ENCODE results near the gene FKBP8.

FKBP8 gene

GRCh38 chr19:18504886-18505610, 38.3 kb downstream of the FKBP8 start:
- no peak overlapping the region for H2BK12ac ChIP-seq (ENCODE audit: low read length)
- no peak overlapping the region for H3K27ac ChIP-seq (replicated peaks; ENCODE audit: low read length)

GRCh38 chr19:18503971-18504885, 39.1 kb downstream of the FKBP8 start:
- Histone ChIP-seq H3K27me3 (ENCODE audit: control insufficient read depth in 3 of 3, insufficient read depth in 3 of 3, low read depth in 1 of 3, low read length in 3 of 3) (no peaks in the 10 kb centered on the region), H3K36me3 (replicated peaks in 1 of 2; ENCODE audit: control insufficient read depth in 2 of 2, insufficient read depth in 2 of 2, low read length in 2 of 2) (no peaks in the 10 kb centered on the region), H3K9me3 (replicated peaks in 1 of 2; ENCODE audit: control insufficient read depth in 2 of 2, insufficient read depth in 1 of 2, low read depth in 1 of 2, low read length in 2 of 2) (no peaks in the 10 kb centered on the region), H2BK15ac (ENCODE audit: low read length) (peak overlapping the region; percentile 33), H2AFZ (ENCODE audit: low read length) (no peak overlapping the region), H3K4me1 (ENCODE audit: control insufficient read depth in 2 of 2, insufficient read depth in 1 of 2, low read depth in 1 of 2, low read length in 2 of 2) (peaks cover 0 to 4% of the 10 kb centered on the region in 2 donors), H3K9ac (ENCODE audit: low read depth, low read length, poor library complexity) (peak overlapping the region; percentile 84), H3K4me3 (ENCODE audit: low read length in 2 of 2) (no peak overlapping the region), H3K4me2 (ENCODE audit: insufficient read depth, low read length, poor library complexity, severe bottlenecking) (no peak overlapping the region), H4K91ac (ENCODE audit: low read depth, low read length, poor library complexity) (no peak overlapping the region), H3K18ac (ENCODE audit: low read length) (peak overlapping the region; percentile 59), H3K4ac (ENCODE audit: low read length) (no peak overlapping the region), H3K27ac (replicated peaks; ENCODE audit: low read length) (no peak overlapping the region), H2AK5ac (ENCODE audit: low read depth, low read length) (no peak overlapping the region), H3K23ac (ENCODE audit: low read depth, low read length, poor library complexity) (peak overlapping the region; percentile 25), H2BK12ac (ENCODE audit: low read length) (no peak overlapping the region), H2BK5ac (ENCODE audit: low read length) (no peak overlapping the region), H2BK120ac (ENCODE audit: low read depth, low read length) (no peak overlapping the region), H3K79me1 (ENCODE audit: low read depth, low read length) (peaks cover 20% of the 10 kb centered on the region), H4K8ac (ENCODE audit: low read depth, low read length) (peak overlapping the region; percentile 87), H3K14ac (ENCODE audit: low read length) (peak overlapping the region; percentile 47)
- WGBS, 2 donors (ENCODE audit: extremely low coverage in 2 of 2, insufficient read length in 2 of 2, insufficient replicate concordance in 1 of 2) = no CpG with 5 or more reads among the region's 20 CpGs
- no peak for DNase-seq (ENCODE audit: low spot score)

More at GRCh38 chr19:18504886-18505610, 38.3 kb downstream of the FKBP8 start:
- H3K9me3 ChIP-seq (replicated peaks in 1 of 2; ENCODE audit: control insufficient read depth in 2 of 2, insufficient read depth in 1 of 2, low read depth in 1 of 2, low read length in 2 of 2) = no peaks in the 10 kb centered on the region
- no peak overlapping the region for H3K23ac ChIP-seq (ENCODE audit: low read depth, low read length, poor library complexity)
- no peaks in the 10 kb centered on the region for H3K36me3 ChIP-seq (replicated peaks in 1 of 2; ENCODE audit: control insufficient read depth in 2 of 2, insufficient read depth in 2 of 2, low read length in 2 of 2)
- peaks cover 18% of the 10 kb centered on the region for H3K79me1 ChIP-seq (ENCODE audit: low read depth, low read length)
- H3K4ac ChIP-seq (ENCODE audit: low read length) = no peak overlapping the region
- H2BK15ac ChIP-seq (ENCODE audit: low read length) = no peak overlapping the region
- H2AFZ ChIP-seq (ENCODE audit: low read length) = no peak overlapping the region
- no peak for DNase-seq (ENCODE audit: low spot score)
- H3K14ac ChIP-seq (ENCODE audit: low read length) = no peak overlapping the region
- peak overlapping the region; percentile 57 for H3K9ac ChIP-seq (ENCODE audit: low read depth, low read length, poor library complexity)
- H3K27me3 ChIP-seq (ENCODE audit: control insufficient read depth in 3 of 3, insufficient read depth in 3 of 3, low read depth in 1 of 3, low read length in 3 of 3) = no peaks in the 10 kb centered on the region
- H2BK5ac ChIP-seq (ENCODE audit: low read length) = no peak overlapping the region
- WGBS, 2 donors (ENCODE audit: extremely low coverage in 2 of 2, insufficient read length in 2 of 2, insufficient replicate concordance in 1 of 2) = no CpG with 5 or more reads among the region's 8 CpGs
- no peak overlapping the region for H2BK120ac ChIP-seq (ENCODE audit: low read depth, low read length)
- no peak overlapping the region for H2AK5ac ChIP-seq (ENCODE audit: low read depth, low read length)
- no peak overlapping the region for H4K8ac ChIP-seq (ENCODE audit: low read depth, low read length)
- H3K4me1 ChIP-seq (ENCODE audit: control insufficient read depth in 2 of 2, insufficient read depth in 1 of 2, low read depth in 1 of 2, low read length in 2 of 2) = peaks cover 0 to 4% of the 10 kb centered on the region in 2 donors
- no peak overlapping the region for H4K91ac ChIP-seq (ENCODE audit: low read depth, low read length, poor library complexity)
- H3K4me2 ChIP-seq (ENCODE audit: insufficient read depth, low read length, poor library complexity, severe bottlenecking) = no peak overlapping the region
- no peak overlapping the region for H3K4me3 ChIP-seq (ENCODE audit: low read length in 2 of 2)
- no peak overlapping the region for H3K18ac ChIP-seq (ENCODE audit: low read length)

- H2BK5ac ChIP-seq (ENCODE audit: low read length) = no peak overlapping the region
- peaks cover 2 to 6% of the 10 kb centered on the region in 2 donors for H3K4me1 ChIP-seq (ENCODE audit: control insufficient read depth in 2 of 2, insufficient read depth in 1 of 2, low read depth in 1 of 2, low read length in 2 of 2)
Measured at GRCh38 chr19:18503337-18503970, 39.9 kb downstream of the FKBP8 start.

More at GRCh38 chr19:18503337-18503970, 39.9 kb downstream of the FKBP8 start:
- Histone ChIP-seq H4K8ac (ENCODE audit: low read depth, low read length) (peak overlapping the region; percentile 87), H2AFZ (ENCODE audit: low read length) (no peak overlapping the region), H3K9me3 (replicated peaks in 1 of 2; ENCODE audit: control insufficient read depth in 2 of 2, insufficient read depth in 1 of 2, low read depth in 1 of 2, low read length in 2 of 2) (no peaks in the 10 kb centered on the region), H3K18ac (ENCODE audit: low read length) (peak overlapping the region; percentile 60), H3K27me3 (ENCODE audit: control insufficient read depth in 3 of 3, insufficient read depth in 3 of 3, low read depth in 1 of 3, low read length in 3 of 3) (peaks cover 0 to 2% (median 0%) of the 10 kb centered on the region in 3 experiments), H3K14ac (ENCODE audit: low read length) (peak overlapping the region; percentile 47), H3K9ac (ENCODE audit: low read depth, low read length, poor library complexity) (peak overlapping the region; percentile 30), H3K4ac (ENCODE audit: low read length) (no peak overlapping the region), H3K36me3 (replicated peaks in 1 of 2; ENCODE audit: control insufficient read depth in 2 of 2, insufficient read depth in 2 of 2, low read length in 2 of 2) (no peaks in the 10 kb centered on the region), H3K27ac (replicated peaks; ENCODE audit: low read length) (no peak overlapping the region), H2BK120ac (ENCODE audit: low read depth, low read length) (no peak overlapping the region), H2AK5ac (ENCODE audit: low read depth, low read length) (no peak overlapping the region), H3K23ac (ENCODE audit: low read depth, low read length, poor library complexity) (peak overlapping the region; percentile 25), H3K4me3 (ENCODE audit: low read length in 2 of 2) (no peak overlapping the region), H4K91ac (ENCODE audit: low read depth, low read length, poor library complexity) (no peak overlapping the region), H3K4me2 (ENCODE audit: insufficient read depth, low read length, poor library complexity, severe bottlenecking) (no peak overlapping the region), H2BK15ac (ENCODE audit: low read length) (peak overlapping the region; percentile 33), H2BK12ac (ENCODE audit: low read length) (no peak overlapping the region), H3K79me1 (ENCODE audit: low read depth, low read length) (peaks cover 23% of the 10 kb centered on the region)
- DNase-seq (ENCODE audit: low spot score) = no peak
- WGBS, 2 donors (ENCODE audit: extremely low coverage in 2 of 2, insufficient read length in 2 of 2, insufficient replicate concordance in 1 of 2) = no CpG with 5 or more reads among the region's 15 CpGs
